Thyroid gland (tissue), 4 donors: ENCODE results near the gene KPNA1.

Experiments used
- CTCF ChIP-seq, 6 experiments: fragments of 200-600 bp in 3 of 6; fragments of 450-650 bp in 3 of 6; sonication (generic) in 3 of 6; IDR thresholded peaks; one replicate each; pipeline ENCODE4 v1.5.1; 2016 to 2019; ENCODE audit warnings: antibody characterized with exemption in 6 of 6, mild to moderate bottlenecking in 2 of 6, inconsistent platforms in 1 of 6, moderate library complexity in 1 of 6
- POLR2A ChIP-seq, 2 donors: fragments of 450-650 bp; IDR thresholded peaks; one replicate each; pipeline ENCODE4 v1.6.1; 2017; ENCODE audit warnings: antibody characterized with exemption in 2 of 2, mild to moderate bottlenecking in 2 of 2, moderate library complexity in 1 of 2

DNA sequence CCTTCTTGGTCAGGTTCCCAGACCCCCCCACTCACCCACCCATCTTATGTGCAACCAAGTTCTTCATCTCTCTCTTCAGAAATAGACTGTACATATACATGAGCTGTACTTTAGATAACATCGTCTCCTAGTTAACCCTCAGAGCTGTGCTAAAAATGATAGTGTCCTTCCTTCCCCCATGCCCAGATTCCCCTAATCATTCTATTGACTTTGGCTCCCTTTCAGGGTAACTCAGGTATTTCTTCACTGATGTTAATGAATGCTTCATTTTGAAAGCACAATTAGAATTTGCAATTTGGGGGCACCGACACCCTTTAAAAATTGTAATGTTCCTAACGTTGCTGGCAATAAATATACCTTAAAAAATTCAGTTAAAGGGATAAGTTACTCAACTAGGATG, 38.4 kb upstream of the KPNA1 start:
- TF ChIP-seq POLR2A (IDR thresholded peaks at IDR 0.05) = no peak
- no peak for TF ChIP-seq CTCF (IDR thresholded peaks at IDR 0.05)
